SH-SY5Y (cell line): ENCODE results near the gene MDFIC.

ENCODE experiments used
- GATA2 ChIP-seq: IDR thresholded peaks from 2 replicates; pipeline ENCODE4 v1.6.1; 2011; ENCODE audit warnings: mild to moderate bottlenecking, low read depth, low read length
- GATA3 ChIP-seq: IDR thresholded peaks from 2 replicates; pipeline ENCODE4 v1.6.1; 2011; ENCODE audit warnings: low read depth, mild to moderate bottlenecking, low read length, moderate library complexity

DNA sequence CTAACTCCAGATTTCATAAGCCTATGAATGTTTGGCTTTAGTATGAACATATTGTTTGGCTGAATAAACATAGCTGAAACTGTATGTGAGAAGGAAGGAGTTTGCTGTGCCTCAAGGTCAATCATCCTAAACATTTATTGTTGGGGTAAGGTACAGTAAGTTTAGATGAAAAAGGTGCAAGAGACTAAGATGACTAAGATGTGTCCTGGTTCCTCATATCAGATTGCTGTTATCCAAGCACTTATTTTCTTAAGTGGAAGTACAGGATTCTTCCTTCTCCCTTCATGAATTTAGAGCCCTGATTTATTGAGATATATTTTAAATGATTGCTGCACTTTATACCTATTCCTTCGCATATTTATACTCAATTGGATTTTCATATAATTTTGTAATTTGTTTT is 12.2 kb downstream of the MDFIC start:
- no peak for TF ChIP-seq GATA3
- no peak for TF ChIP-seq GATA2
